ENCODE data around the gene RASGRP1.

The RASGRP1 gene

GRCh38 chr15:38535491-38536200 lies 29.0 kb downstream of the RASGRP1 start:
- DNase-seq, result no peak

- no peak for DNase-seq
These were observed 29.9 kb downstream of the RASGRP1 start for GRCh38 chr15:38534691-38535090.

- DNase-seq, result no peak
These were observed 30.7 kb downstream of the RASGRP1 start for GRCh38 chr15:38533926-38534325.

GRCh38 chr15:38533416-38533915 lies 31.1 kb downstream of the RASGRP1 start:
- no peak for DNase-seq

GRCh38 chr15:38532728-38533127 lies 31.9 kb downstream of the RASGRP1 start:
- no peak for DNase-seq

GRCh38 chr15:38531509-38531908 lies 33.1 kb downstream of the RASGRP1 start:
- DNase-seq, result no peak

- no peak for DNase-seq
These were observed 34.5 kb downstream of the RASGRP1 start for GRCh38 chr15:38530113-38530512.

GRCh38 chr15:38528294-38528693 lies 36.3 kb downstream of the RASGRP1 start:
- no peak for DNase-seq

- DNase-seq, result no peak
These were observed 38.5 kb downstream of the RASGRP1 start for GRCh38 chr15:38526158-38526557.

GRCh38 chr15:38525489-38525888 lies 39.1 kb downstream of the RASGRP1 start:
- no peak for DNase-seq

GRCh38 chr15:38524156-38524555 lies 40.5 kb downstream of the RASGRP1 start:
- no peak for DNase-seq

GRCh38 chr15:38522922-38523321 lies 41.7 kb downstream of the RASGRP1 start:
- DNase-seq, result no peak

GRCh38 chr15:38521316-38521715 lies 43.3 kb downstream of the RASGRP1 start:
- DNase-seq, result no peak

- no peak for DNase-seq
These were observed 44.6 kb downstream of the RASGRP1 start for GRCh38 chr15:38520035-38520434.

- DNase-seq, result no peak
These were observed 46.5 kb downstream of the RASGRP1 start for GRCh38 chr15:38518084-38518483.

- DNase-seq, result no peak
These were observed 47.2 kb downstream of the RASGRP1 start for GRCh38 chr15:38517312-38517975.

GRCh38 chr15:38516626-38517025 lies 48.0 kb downstream of the RASGRP1 start:
- no peak for DNase-seq

GRCh38 chr15:38514601-38515000 lies 50.0 kb downstream of the RASGRP1 start:
- no peak for DNase-seq

GRCh38 chr15:38512901-38513300 lies 51.7 kb downstream of the RASGRP1 start:
- peak; percentile 19 for DNase-seq

GRCh38 chr15:38509152-38509551 lies 55.5 kb downstream of the RASGRP1 start:
- no peak for DNase-seq

- no peak for DNase-seq
These were observed 56.0 kb downstream of the RASGRP1 start for GRCh38 chr15:38508647-38509046.

GRCh38 chr15:38507570-38507969 lies 57.0 kb downstream of the RASGRP1 start:
- no peak for DNase-seq

- no peak for DNase-seq
These were observed 57.6 kb downstream of the RASGRP1 start for GRCh38 chr15:38506997-38507396.

- no peak for DNase-seq
These were observed 59.7 kb downstream of the RASGRP1 start for GRCh38 chr15:38504680-38505467.
